Measurements from ENCODE around the gene MAP3K8. TPM values are rescaled to one million over a fixed set of nuclear protein-coding genes. Genes with fewer than 3 reads are reported as not detected.

MAP3K8 gene
- polyA plus RNA-seq, 3 donors = 54.5 to 206 (median 59.2) TPM

GRCh38 chr10:30491204-30491915 is 57.4 kb downstream of the MAP3K8 start:
- Mint-ChIP-seq H3K27ac (peak overlapping the region; percentile 97 to 100 (median 100)), H3K9me3 (peaks cover 0 to 4% (median 0%) of the 10 kb centered on the region in 7 donors), H3K4me3 (peak overlapping the region; percentile 28 to 59), H3K27me3 (ENCODE audit: low read depth in 3 of 3) (peaks cover 0 to 1% (median 0%) of the 10 kb centered on the region in 3 donors), H3K36me3 (peaks cover 2 to 6% of the 10 kb centered on the region in 2 donors), H3K4me1 (peaks cover 86% of the 10 kb centered on the region)
- Histone ChIP-seq H2AFZ (ENCODE audit: insufficient read depth, low read depth, low read length, poor library complexity, severe bottlenecking) (no peak overlapping the region), H3K27me3 (ENCODE audit: control insufficient read depth in 2 of 2, insufficient read depth in 2 of 2, low read length in 2 of 2) (no peaks in the 10 kb centered on the region), H3K4me3 (replicated peaks in 1 of 3; ENCODE audit: low read depth in 2 of 3, low read length in 3 of 3) (peak overlapping the region in 1 of 3 experiments; percentile 31), H3K36me3 (replicated peaks in 1 of 2; ENCODE audit: control insufficient read depth in 1 of 2, insufficient read depth in 2 of 2, low read length in 2 of 2) (no peaks in the 10 kb centered on the region), H3K4me1 (ENCODE audit: control insufficient read depth in 1 of 2, insufficient read depth in 2 of 2, low read length in 2 of 2) (peaks cover 87 to 89% of the 10 kb centered on the region in 2 donors), H3K9ac (ENCODE audit: insufficient read depth, low read length, poor library complexity, severe bottlenecking) (peak overlapping the region; percentile 76), H3K79me2 (ENCODE audit: insufficient read depth, low read length) (no peaks in the 10 kb centered on the region), H4K20me1 (ENCODE audit: insufficient read depth, low read length) (no peaks in the 10 kb centered on the region), H3K4me2 (replicated peaks; ENCODE audit: extremely low read depth, low read length, poor library complexity, severe bottlenecking) (peak overlapping the region; percentile 37), H3K27ac (ENCODE audit: low read depth in 1 of 2, low read length in 2 of 2) (peak overlapping the region; percentile 72 to 99), H3K9me3 (replicated peaks in 1 of 2; ENCODE audit: control insufficient read depth in 1 of 2, insufficient read depth in 1 of 2, low read length in 2 of 2) (no peaks in the 10 kb centered on the region)
- no peak for TF ChIP-seq CTCF (IDR thresholded peaks at IDR 0.05)
- peak; percentile 90 to 95 (median 94) for DNase-seq
- WGBS (ENCODE audit: insufficient coverage) = 0% methylated on average over 3 of the region's 8 CpGs
- intact Hi-C loops (cut with micrococcal nuclease) = loop anchor here (5.0 kb wide), 3 partner anchors 34 to 54 kb away; no protein-coding TSS in a partner anchor

DNA sequence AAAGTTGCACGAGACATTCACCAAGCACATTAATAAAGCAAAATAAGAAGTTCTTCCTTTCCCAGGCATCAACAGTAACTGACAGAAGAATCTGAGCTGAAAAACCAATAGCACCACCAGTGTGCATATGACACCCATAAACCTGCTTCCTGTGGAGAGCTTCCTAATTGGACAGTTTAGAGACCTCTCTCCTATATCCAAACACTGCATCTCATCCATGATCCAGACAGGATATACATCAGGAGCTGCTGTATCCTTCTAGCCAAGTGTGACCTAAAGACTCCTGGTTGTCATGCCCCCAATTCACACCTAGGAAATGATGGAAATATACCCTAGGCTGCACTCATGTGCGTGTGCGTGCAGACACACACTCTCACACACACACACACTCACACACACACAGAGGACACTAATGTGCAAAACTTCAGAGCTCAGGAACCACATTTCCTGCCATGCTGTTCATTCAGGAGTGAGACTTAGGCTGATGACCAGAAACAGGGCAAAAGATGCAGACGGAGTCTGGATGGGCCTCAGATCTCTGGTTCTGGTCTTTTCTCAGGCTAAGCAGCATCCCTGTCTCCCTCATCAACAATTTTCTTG is 58.0 kb downstream of the MAP3K8 start:
- Mint-ChIP-seq H3K27me3 (ENCODE audit: low read depth in 3 of 3) (peaks cover 0 to 1% (median 0%) of the 10 kb centered on the region in 3 donors), H3K4me3 (peak overlapping the region in 1 of 2 donors; percentile 59), H3K4me1 (peaks cover 90% of the 10 kb centered on the region), H3K36me3 (peaks cover 2 to 6% of the 10 kb centered on the region in 2 donors), H3K27ac (peak overlapping the region; percentile 97 to 100 (median 100)), H3K9me3 (peaks cover 0 to 4% (median 0%) of the 10 kb centered on the region in 7 donors)
- WGBS (ENCODE audit: insufficient coverage) = 50% methylated on average over 3 of the region's 4 CpGs
- intact Hi-C loops (cut with micrococcal nuclease) = loop anchor here (2.0 to 5.0 kb wide), 4 partner anchors 35 to 57 kb away; partner anchors contain the start of gene MAP3K8 (in 1 of the 2)
- no peak overlapping the region for H2AFZ ChIP-seq (ENCODE audit: insufficient read depth, low read depth, low read length, poor library complexity, severe bottlenecking)
- peaks cover 94 to 96% of the 10 kb centered on the region in 2 donors for H3K4me1 ChIP-seq (ENCODE audit: control insufficient read depth in 1 of 2, insufficient read depth in 2 of 2, low read length in 2 of 2)
- peak in 2 of 3 donors; percentile 20 to 34 for DNase-seq
- no peak for TF ChIP-seq CTCF (IDR thresholded peaks at IDR 0.05)
- H3K9ac ChIP-seq (ENCODE audit: insufficient read depth, low read length, poor library complexity, severe bottlenecking) = peak overlapping the region; percentile 76
- H3K4me3 ChIP-seq (replicated peaks in 1 of 3; ENCODE audit: low read depth in 2 of 3, low read length in 3 of 3) = peak overlapping the region in 1 of 3 experiments; percentile 0
- H3K36me3 ChIP-seq (replicated peaks in 1 of 2; ENCODE audit: control insufficient read depth in 1 of 2, insufficient read depth in 2 of 2, low read length in 2 of 2) = no peaks in the 10 kb centered on the region
- H3K27me3 ChIP-seq (ENCODE audit: control insufficient read depth in 2 of 2, insufficient read depth in 2 of 2, low read length in 2 of 2) = no peaks in the 10 kb centered on the region
- H3K4me2 ChIP-seq (replicated peaks; ENCODE audit: extremely low read depth, low read length, poor library complexity, severe bottlenecking) = peak overlapping the region; percentile 37
- H3K9me3 ChIP-seq (replicated peaks in 1 of 2; ENCODE audit: control insufficient read depth in 1 of 2, insufficient read depth in 1 of 2, low read length in 2 of 2) = no peaks in the 10 kb centered on the region
- no peaks in the 10 kb centered on the region for H4K20me1 ChIP-seq (ENCODE audit: insufficient read depth, low read length)
- H3K27ac ChIP-seq (ENCODE audit: low read depth in 1 of 2, low read length in 2 of 2) = peak overlapping the region; percentile 72 to 99
- H3K79me2 ChIP-seq (ENCODE audit: insufficient read depth, low read length) = no peaks in the 10 kb centered on the region

Data from CD14-positive monocyte (primary cell).